ENCODE measurements around the gene PITPNC1. TPM values are rescaled to one million over a fixed set of nuclear protein-coding genes. Genes with fewer than 3 reads are reported as not detected.
"Not testable (repeated sequence)": the region's sequence is repeated elsewhere in the genome, so short reads cannot be mapped to it uniquely, and the experiment has no call there.

The PITPNC1 gene
- total RNA-seq, 1 experiment from 2014 or later = 40.1 TPM

DNA sequence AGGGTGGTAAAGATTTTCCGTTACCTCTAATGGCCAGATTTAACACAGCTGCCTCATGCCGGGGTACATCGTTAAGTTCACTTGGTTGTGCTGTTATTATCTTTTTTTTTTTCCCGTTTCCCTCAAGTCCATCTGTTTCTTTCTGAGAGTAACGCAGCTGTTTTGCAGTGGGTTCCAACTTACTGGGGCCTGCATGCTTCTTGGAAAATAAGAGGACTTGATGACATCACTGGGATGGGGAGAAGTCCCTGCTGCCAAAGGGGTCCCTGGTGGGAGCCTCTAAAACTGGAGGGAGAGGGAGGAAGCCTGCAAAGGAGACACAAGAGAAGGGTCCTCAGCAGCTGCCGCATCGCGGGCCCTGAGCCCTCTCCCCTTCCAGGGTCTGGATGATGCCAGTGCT, 262.9 kb downstream of the PITPNC1 start:
- Mint-ChIP-seq H3K4me1 (ENCODE audit: insufficient read depth, unreplicated experiment) (peaks cover 13% of the 10 kb centered on the region), H3K36me3 (ENCODE audit: insufficient read depth, unreplicated experiment) (peaks cover 6% of the 10 kb centered on the region), H3K27ac (ENCODE audit: low read depth, unreplicated experiment) (no peak overlapping the region), H3K4me3 (ENCODE audit: unreplicated experiment) (no peak overlapping the region), H3K9me3 (ENCODE audit: unreplicated experiment) (no peaks in the 10 kb centered on the region), H3K27me3 (ENCODE audit: insufficient read depth, unreplicated experiment) (no peaks in the 10 kb centered on the region)
- no TSS peak for BruUV-seq (replicated peaks)
- TF ChIP-seq, protein P1, sequence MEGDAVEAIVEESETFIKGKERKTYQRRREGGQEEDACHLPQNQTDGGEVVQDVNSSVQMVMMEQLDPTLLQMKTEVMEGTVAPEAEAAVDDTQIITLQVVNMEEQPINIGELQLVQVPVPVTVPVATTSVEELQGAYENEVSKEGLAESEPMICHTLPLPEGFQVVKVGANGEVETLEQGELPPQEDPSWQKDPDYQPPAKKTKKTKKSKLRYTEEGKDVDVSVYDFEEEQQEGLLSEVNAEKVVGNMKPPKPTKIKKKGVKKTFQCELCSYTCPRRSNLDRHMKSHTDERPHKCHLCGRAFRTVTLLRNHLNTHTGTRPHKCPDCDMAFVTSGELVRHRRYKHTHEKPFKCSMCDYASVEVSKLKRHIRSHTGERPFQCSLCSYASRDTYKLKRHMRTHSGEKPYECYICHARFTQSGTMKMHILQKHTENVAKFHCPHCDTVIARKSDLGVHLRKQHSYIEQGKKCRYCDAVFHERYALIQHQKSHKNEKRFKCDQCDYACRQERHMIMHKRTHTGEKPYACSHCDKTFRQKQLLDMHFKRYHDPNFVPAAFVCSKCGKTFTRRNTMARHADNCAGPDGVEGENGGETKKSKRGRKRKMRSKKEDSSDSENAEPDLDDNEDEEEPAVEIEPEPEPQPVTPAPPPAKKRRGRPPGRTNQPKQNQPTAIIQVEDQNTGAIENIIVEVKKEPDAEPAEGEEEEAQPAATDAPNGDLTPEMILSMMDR (IDR thresholded peaks at IDR 0.05; ENCODE audit: unreplicated experiment) = no peak
- POLR2A ChIA-PET = interaction anchor here (0.7 to 1.1 kb wide), 3 partner anchors 12 to 152 kb away, joined by 3 read pairs; no protein-coding TSS in a partner anchor
- DNase-seq (ENCODE audit: unreplicated experiment) = no peak
- intact Hi-C loops (cut with micrococcal nuclease) = no loop called here
- CTCF ChIA-PET = interaction anchor here (0.7 kb wide), 1 partner anchor 219 kb away, joined by 4 read pairs; no protein-coding TSS in a partner anchor

DNA sequence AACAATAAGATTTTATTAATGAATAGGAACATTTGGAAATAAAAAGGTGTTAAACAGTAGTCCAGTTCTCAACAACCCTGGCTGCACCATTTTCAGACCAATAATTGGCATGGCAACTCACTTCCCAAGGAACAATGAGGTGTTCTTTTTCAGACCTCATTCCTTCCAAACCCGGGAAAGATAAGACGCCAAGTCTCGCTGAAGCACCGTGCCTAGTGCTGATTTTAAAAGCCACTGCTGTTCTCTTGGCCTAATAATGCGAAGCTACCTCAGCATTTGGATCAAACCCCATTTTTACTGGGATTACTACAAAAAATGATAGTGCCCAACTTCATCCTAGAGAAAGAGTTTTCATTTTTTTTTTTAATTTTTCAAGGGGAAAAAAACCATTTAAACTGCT, 265.4 kb downstream of the PITPNC1 start:
- Mint-ChIP-seq H3K4me1 (ENCODE audit: insufficient read depth, unreplicated experiment) (peaks cover 10% of the 10 kb centered on the region), H3K27ac (ENCODE audit: low read depth, unreplicated experiment) (no peak overlapping the region), H3K27me3 (ENCODE audit: insufficient read depth, unreplicated experiment) (no peaks in the 10 kb centered on the region), H3K4me3 (ENCODE audit: unreplicated experiment) (no peak overlapping the region), H3K9me3 (ENCODE audit: unreplicated experiment) (no peaks in the 10 kb centered on the region), H3K36me3 (ENCODE audit: insufficient read depth, unreplicated experiment) (peaks cover 6% of the 10 kb centered on the region)
- CTCF ChIA-PET = no interaction called here
- POLR2A ChIA-PET = no interaction called here
- DNase-seq (ENCODE audit: unreplicated experiment) = no peak
- intact Hi-C loops (cut with micrococcal nuclease) = no loop called here
- TF ChIP-seq, protein P1 (IDR thresholded peaks at IDR 0.05; ENCODE audit: unreplicated experiment) = no peak
- BruUV-seq (replicated peaks) = no TSS peak

DNA sequence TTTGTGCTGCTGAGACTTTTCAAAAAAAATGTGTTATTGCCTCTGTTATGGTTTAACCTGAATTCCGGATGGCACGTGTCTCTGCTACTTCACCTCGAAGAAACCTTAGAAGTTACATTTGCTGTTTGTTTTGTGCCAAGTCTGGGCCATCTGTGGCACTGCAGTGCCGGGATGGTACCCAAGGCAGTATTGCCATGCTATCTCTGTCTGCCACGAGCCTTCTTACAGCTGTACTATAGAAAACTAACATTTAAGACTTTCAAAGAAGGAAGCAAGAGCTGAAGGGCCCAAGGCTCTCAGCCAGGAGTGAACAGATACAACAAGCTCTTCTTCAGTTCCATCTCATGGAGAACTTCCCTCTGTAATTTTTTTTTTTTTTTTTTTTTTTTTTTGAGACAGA, 267.0 kb downstream of the PITPNC1 start:
- H3K36me3 Mint-ChIP-seq (ENCODE audit: insufficient read depth, unreplicated experiment) = peaks cover 1% of the 10 kb centered on the region
- H3K27me3 Mint-ChIP-seq (ENCODE audit: insufficient read depth, unreplicated experiment) = no peaks in the 10 kb centered on the region
- TF ChIP-seq, protein P1 (IDR thresholded peaks at IDR 0.05; ENCODE audit: unreplicated experiment) = no peak
- H3K4me1 Mint-ChIP-seq (ENCODE audit: insufficient read depth, unreplicated experiment) = no peaks in the 10 kb centered on the region
- no peaks in the 10 kb centered on the region for H3K9me3 Mint-ChIP-seq (ENCODE audit: unreplicated experiment)
- ChIA-PET POLR2A (no interaction called here), CTCF (interaction anchor here (1.7 kb wide), 1 partner anchor 269 kb away, joined by 6 read pairs; no protein-coding TSS in a partner anchor)
- H3K4me3 Mint-ChIP-seq (ENCODE audit: unreplicated experiment) = no peak overlapping the region
- intact Hi-C loops (cut with micrococcal nuclease) = no loop called here
- BruUV-seq (replicated peaks) = no TSS peak
- no peak overlapping the region for H3K27ac Mint-ChIP-seq (ENCODE audit: low read depth, unreplicated experiment)
- DNase-seq (ENCODE audit: unreplicated experiment) = no peak

DNA sequence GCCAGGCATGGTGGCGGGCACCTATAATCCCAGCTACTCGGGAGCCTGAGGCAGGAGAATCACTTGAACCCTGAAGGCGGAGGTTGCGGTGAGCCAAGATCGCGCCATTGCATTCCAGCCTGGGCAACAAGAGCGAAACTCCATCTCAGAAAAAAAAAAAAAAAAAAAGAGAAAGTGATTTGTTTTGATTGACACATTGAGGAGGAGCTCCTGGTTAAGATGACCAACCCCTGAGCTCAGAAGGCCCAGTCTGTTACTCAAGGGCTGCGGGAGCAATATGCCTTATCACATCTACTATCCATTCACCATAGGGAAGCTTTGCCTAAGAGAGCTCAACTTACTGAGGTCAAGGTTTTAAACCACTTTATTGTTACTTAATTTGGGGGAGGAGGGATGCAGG, 268.1 kb downstream of the PITPNC1 start:
- H3K27ac Mint-ChIP-seq (ENCODE audit: low read depth, unreplicated experiment); intact Hi-C loops (cut with micrococcal nuclease); H3K4me1 Mint-ChIP-seq (ENCODE audit: insufficient read depth, unreplicated experiment); H3K27me3 Mint-ChIP-seq (ENCODE audit: insufficient read depth, unreplicated experiment); H3K4me3 Mint-ChIP-seq (ENCODE audit: unreplicated experiment); H3K9me3 Mint-ChIP-seq (ENCODE audit: unreplicated experiment); BruUV-seq (replicated peaks); H3K36me3 Mint-ChIP-seq (ENCODE audit: insufficient read depth, unreplicated experiment); DNase-seq (ENCODE audit: unreplicated experiment): not testable (repeated sequence)
- CTCF ChIA-PET = interaction anchor here (0.6 to 1.7 kb wide), 3 partner anchors 179 to 271 kb away, joined by 3 to 6 read pairs (median 4); no protein-coding TSS in a partner anchor
- POLR2A ChIA-PET = interaction anchor here (0.6 kb wide), 1 partner anchor 86 kb away, joined by 3 read pairs; no protein-coding TSS in a partner anchor

DNA sequence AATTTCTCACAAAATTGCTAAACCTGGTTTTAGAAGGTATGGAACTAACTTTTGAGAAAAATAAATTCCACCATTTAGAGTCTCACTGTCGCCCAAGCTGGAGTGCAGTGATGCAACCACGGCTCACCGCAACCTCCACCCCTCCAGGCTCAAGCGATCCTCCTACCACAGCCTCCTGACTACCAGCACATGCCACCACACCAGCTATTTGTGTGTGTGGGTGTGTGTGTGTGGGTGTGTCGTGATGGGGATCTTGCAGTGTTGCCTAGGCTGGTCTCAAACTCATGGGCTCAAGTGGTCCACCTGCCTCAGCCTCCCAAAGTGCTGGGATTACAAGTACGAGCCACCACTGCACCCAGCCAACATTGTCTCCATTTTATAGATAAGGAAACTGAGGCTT, 269.4 kb downstream of the PITPNC1 start:
- BruUV-seq (replicated peaks) = no TSS peak
- TF ChIP-seq, protein P1 (IDR thresholded peaks at IDR 0.05; ENCODE audit: unreplicated experiment) = no peak
- H3K9me3 Mint-ChIP-seq (ENCODE audit: unreplicated experiment) = no peaks in the 10 kb centered on the region
- H3K27ac Mint-ChIP-seq (ENCODE audit: low read depth, unreplicated experiment) = no peak overlapping the region
- ChIA-PET CTCF (no interaction called here), POLR2A (interaction anchor here (2.3 kb wide), 1 partner anchor 9 kb away, joined by 8 read pairs; no protein-coding TSS in a partner anchor)
- no peak for DNase-seq (ENCODE audit: unreplicated experiment)
- H3K4me1 Mint-ChIP-seq (ENCODE audit: insufficient read depth, unreplicated experiment) = no peaks in the 10 kb centered on the region
- H3K36me3 Mint-ChIP-seq (ENCODE audit: insufficient read depth, unreplicated experiment) = no peaks in the 10 kb centered on the region
- H3K4me3 Mint-ChIP-seq (ENCODE audit: unreplicated experiment) = no peak overlapping the region
- intact Hi-C loops (cut with micrococcal nuclease) = no loop called here
- no peaks in the 10 kb centered on the region for H3K27me3 Mint-ChIP-seq (ENCODE audit: insufficient read depth, unreplicated experiment)

Measured in MCF 10A (cell line).